Measurements from ENCODE around the gene UNK. TPM values are rescaled to one million over a fixed set of nuclear protein-coding genes. Genes with fewer than 3 reads are reported as not detected.
A peak's percentile ranks its signal among the peaks of the same experiment; 100 is the strongest.

Gene UNK
- total and polyA plus RNA-seq, 2 of the 13 experiments (the other 11 are each of a cell fraction or from before 2014, with no cell fraction given) = 31.6 to 33.0 TPM

DNA sequence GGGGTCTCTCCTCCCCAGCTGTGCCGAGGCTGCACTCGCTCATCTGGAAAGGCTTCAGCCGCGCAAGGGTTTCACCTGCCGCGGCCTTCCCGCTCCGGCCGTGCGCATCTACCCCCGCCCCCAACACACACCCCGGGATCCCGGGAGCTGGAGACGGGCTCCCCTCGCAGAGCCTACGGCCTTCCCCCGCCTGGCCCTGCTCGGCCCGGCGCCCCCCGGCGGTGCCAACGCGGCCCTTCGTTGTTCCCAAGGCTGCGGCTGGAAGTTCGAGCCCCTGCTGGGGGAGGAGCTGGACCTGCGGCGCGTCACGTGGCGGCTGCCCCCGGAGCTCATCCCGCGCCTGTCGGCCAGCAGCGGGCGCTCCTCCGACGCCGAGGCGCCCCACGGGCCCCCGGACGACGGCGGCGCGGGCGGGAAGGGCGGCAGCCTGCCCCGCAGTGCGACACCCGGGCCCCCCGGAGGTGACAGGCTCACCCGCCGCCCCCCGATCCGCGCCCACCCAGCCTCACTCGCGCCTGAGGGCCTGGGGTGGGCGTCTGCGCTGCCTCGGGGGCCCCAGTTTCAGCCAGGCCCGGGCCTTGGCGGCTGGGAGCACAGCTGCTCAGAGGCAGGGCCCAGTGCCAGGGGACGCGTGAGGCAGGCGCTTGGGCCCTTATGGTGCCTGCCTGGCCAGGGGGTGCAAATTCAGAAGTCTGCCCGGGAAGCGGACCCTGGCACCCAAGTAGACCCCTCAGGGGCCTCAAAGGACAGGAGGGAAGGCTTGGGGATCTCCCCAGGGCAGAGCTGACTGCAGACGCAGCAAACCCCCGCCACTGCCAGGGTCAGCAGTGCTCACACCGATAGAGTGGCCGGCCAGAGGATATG is 30.9 kb upstream of the UNK start (continued):
- TF ChIP-seq, protein P1, sequence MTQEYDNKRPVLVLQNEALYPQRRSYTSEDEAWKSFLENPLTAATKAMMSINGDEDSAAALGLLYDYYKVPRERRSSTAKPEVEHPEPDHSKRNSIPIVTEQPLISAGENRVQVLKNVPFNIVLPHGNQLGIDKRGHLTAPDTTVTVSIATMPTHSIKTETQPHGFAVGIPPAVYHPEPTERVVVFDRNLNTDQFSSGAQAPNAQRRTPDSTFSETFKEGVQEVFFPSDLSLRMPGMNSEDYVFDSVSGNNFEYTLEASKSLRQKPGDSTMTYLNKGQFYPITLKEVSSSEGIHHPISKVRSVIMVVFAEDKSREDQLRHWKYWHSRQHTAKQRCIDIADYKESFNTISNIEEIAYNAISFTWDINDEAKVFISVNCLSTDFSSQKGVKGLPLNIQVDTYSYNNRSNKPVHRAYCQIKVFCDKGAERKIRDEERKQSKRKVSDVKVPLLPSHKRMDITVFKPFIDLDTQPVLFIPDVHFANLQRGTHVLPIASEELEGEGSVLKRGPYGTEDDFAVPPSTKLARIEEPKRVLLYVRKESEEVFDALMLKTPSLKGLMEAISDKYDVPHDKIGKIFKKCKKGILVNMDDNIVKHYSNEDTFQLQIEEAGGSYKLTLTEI (CRISPR knock-in tag; conservative IDR thresholded peaks at IDR 0.05) = no peak
- TF ChIP-seq, protein P2, sequence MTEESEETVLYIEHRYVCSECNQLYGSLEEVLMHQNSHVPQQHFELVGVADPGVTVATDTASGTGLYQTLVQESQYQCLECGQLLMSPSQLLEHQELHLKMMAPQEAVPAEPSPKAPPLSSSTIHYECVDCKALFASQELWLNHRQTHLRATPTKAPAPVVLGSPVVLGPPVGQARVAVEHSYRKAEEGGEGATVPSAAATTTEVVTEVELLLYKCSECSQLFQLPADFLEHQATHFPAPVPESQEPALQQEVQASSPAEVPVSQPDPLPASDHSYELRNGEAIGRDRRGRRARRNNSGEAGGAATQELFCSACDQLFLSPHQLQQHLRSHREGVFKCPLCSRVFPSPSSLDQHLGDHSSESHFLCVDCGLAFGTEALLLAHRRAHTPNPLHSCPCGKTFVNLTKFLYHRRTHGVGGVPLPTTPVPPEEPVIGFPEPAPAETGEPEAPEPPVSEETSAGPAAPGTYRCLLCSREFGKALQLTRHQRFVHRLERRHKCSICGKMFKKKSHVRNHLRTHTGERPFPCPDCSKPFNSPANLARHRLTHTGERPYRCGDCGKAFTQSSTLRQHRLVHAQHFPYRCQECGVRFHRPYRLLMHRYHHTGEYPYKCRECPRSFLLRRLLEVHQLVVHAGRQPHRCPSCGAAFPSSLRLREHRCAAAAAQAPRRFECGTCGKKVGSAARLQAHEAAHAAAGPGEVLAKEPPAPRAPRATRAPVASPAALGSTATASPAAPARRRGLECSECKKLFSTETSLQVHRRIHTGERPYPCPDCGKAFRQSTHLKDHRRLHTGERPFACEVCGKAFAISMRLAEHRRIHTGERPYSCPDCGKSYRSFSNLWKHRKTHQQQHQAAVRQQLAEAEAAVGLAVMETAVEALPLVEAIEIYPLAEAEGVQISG (CRISPR knock-in tag; IDR thresholded peaks at IDR 0.05) = peak; percentile 70
- TF ChIP-seq GABPB1 (CRISPR knock-in tag; IDR thresholded peaks at IDR 0.05) (peak; percentile 65), TAF1 (CRISPR knock-in tag; IDR thresholded peaks at IDR 0.05) (no peak), ZNF350 (CRISPR knock-in tag; IDR thresholded peaks at IDR 0.05; ENCODE audit: borderline replicate concordance, low read depth) (no peak), MAZ (IDR thresholded peaks at IDR 0.05; ENCODE audit: borderline replicate concordance, low read depth, low read length) (peak; percentile 21; the same call in 1 of the 2 replicates), MAZ (CRISPR knock-in tag; IDR thresholded peaks at IDR 0.05; ENCODE audit: low read depth) (peak; percentile 95), TSC22D2 (CRISPR knock-in tag; IDR thresholded peaks at IDR 0.05; ENCODE audit: borderline replicate concordance) (0 out of 2 replicates have a peak, but pooled peaks have one; percentile 26), PRMT3 (CRISPR knock-in tag; IDR thresholded peaks at IDR 0.05; ENCODE audit: borderline replicate concordance, low read depth) (no peak; the same call in 1 of the 2 replicates), ZFAT (CRISPR knock-in tag; conservative IDR thresholded peaks at IDR 0.05) (0 out of 2 replicates have a peak, but pooled peaks have one; percentile 15), ZNF496 (CRISPR knock-in tag; IDR thresholded peaks at IDR 0.05; ENCODE audit: insufficient replicate concordance) (no peak), ZNF446 (CRISPR knock-in tag; IDR thresholded peaks at IDR 0.05) (no peak), FOXP1 (IDR thresholded peaks at IDR 0.05) (no peak), FOXP1 (CRISPR knock-in tag; IDR thresholded peaks at IDR 0.05) (no peak), REL (CRISPR knock-in tag; conservative IDR thresholded peaks at IDR 0.05) (no peak)
- TF ChIP-seq, protein P3, sequence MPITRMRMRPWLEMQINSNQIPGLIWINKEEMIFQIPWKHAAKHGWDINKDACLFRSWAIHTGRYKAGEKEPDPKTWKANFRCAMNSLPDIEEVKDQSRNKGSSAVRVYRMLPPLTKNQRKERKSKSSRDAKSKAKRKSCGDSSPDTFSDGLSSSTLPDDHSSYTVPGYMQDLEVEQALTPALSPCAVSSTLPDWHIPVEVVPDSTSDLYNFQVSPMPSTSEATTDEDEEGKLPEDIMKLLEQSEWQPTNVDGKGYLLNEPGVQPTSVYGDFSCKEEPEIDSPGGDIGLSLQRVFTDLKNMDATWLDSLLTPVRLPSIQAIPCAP (CRISPR knock-in tag; IDR thresholded peaks at IDR 0.05; ENCODE audit: low read depth) = no peak
- TF ChIP-seq, protein P4, sequence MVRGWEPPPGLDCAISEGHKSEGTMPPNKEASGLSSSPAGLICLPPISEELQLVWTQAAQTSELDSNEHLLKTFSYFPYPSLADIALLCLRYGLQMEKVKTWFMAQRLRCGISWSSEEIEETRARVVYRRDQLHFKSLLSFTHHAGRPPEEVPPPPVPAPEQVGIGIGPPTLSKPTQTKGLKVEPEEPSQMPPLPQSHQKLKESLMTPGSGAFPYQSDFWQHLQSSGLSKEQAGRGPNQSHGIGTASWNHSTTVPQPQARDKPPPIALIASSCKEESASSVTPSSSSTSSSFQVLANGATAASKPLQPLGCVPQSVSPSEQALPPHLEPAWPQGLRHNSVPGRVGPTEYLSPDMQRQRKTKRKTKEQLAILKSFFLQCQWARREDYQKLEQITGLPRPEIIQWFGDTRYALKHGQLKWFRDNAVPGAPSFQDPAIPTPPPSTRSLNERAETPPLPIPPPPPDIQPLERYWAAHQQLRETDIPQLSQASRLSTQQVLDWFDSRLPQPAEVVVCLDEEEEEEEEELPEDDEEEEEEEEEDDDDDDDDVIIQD (CRISPR knock-in tag; IDR thresholded peaks at IDR 0.05; ENCODE audit: low read depth) = no peak
- TF ChIP-seq, protein P5, sequence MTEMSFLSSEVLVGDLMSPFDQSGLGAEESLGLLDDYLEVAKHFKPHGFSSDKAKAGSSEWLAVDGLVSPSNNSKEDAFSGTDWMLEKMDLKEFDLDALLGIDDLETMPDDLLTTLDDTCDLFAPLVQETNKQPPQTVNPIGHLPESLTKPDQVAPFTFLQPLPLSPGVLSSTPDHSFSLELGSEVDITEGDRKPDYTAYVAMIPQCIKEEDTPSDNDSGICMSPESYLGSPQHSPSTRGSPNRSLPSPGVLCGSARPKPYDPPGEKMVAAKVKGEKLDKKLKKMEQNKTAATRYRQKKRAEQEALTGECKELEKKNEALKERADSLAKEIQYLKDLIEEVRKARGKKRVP (CRISPR knock-in tag; IDR thresholded peaks at IDR 0.05) = no peak
- TF ChIP-seq, protein P6, sequence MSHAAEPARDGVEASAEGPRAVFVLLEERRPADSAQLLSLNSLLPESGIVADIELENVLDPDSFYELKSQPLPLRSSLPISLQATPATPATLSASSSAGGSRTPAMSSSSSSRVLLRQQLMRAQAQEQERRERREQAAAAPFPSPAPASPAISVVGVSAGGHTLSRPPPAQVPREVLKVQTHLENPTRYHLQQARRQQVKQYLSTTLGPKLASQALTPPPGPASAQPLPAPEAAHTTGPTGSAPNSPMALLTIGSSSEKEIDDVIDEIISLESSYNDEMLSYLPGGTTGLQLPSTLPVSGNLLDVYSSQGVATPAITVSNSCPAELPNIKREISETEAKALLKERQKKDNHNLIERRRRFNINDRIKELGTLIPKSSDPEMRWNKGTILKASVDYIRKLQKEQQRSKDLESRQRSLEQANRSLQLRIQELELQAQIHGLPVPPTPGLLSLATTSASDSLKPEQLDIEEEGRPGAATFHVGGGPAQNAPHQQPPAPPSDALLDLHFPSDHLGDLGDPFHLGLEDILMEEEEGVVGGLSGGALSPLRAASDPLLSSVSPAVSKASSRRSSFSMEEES (CRISPR knock-in tag; IDR thresholded peaks at IDR 0.05) = peak; percentile 92

All from HepG2 (cell line).